ENCODE data around the gene IGSF21. TPM values are rescaled to one million over a fixed set of nuclear protein-coding genes. Genes with fewer than 3 reads are reported as not detected.

IGSF21 gene
- total RNA-seq, 3 donors from 2014 or later (not counting 1 experiment from before 2014, with no cell fraction given) = not detected

DNA sequence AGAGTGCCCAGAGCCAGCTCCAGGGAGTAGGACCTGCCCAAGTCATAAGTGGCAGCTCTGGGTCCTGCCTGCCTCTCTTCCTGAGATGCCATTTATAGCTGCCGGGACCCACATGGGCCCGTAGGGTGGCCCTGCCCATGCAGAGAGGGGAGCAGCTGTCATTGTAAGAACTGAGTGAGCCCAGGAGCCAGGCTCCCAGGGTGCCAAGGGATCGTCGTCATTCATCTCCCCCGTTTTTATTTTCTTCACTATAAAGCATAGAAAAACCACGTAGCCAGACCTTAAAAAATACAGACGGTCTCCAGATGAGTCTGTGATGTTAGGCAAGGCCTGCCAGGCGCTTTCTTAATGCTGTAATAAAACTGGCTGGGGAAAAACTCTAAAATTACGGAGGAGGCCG lies 90.7 kb downstream of the IGSF21 start:
- Histone ChIP-seq H3K27me3 (ENCODE audit: control insufficient read depth, insufficient read depth, low read length) (no peaks in the 10 kb centered on the region), H3K27ac (ENCODE audit: low read length) (no peak overlapping the region), H3K9me3 (ENCODE audit: control insufficient read depth, insufficient read depth, low read length) (no peaks in the 10 kb centered on the region), H3K4me3 (ENCODE audit: low read length) (no peak overlapping the region), H3K4me1 (ENCODE audit: control insufficient read depth, insufficient read depth, low read length) (no peaks in the 10 kb centered on the region), H3K36me3 (ENCODE audit: control insufficient read depth, insufficient read depth, low read length) (no peaks in the 10 kb centered on the region)
- TF ChIP-seq, protein P1, sequence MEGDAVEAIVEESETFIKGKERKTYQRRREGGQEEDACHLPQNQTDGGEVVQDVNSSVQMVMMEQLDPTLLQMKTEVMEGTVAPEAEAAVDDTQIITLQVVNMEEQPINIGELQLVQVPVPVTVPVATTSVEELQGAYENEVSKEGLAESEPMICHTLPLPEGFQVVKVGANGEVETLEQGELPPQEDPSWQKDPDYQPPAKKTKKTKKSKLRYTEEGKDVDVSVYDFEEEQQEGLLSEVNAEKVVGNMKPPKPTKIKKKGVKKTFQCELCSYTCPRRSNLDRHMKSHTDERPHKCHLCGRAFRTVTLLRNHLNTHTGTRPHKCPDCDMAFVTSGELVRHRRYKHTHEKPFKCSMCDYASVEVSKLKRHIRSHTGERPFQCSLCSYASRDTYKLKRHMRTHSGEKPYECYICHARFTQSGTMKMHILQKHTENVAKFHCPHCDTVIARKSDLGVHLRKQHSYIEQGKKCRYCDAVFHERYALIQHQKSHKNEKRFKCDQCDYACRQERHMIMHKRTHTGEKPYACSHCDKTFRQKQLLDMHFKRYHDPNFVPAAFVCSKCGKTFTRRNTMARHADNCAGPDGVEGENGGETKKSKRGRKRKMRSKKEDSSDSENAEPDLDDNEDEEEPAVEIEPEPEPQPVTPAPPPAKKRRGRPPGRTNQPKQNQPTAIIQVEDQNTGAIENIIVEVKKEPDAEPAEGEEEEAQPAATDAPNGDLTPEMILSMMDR (IDR thresholded peaks at IDR 0.05) = no peak
- Mint-ChIP-seq H3K9me3 (no peaks in the 10 kb centered on the region), H3K4me1 (no peaks in the 10 kb centered on the region), H3K4me3 (no peak overlapping the region), H3K27ac (no peak overlapping the region), H3K36me3 (no peaks in the 10 kb centered on the region), H3K27me3 (ENCODE audit: low read depth in 2 of 2) (peaks cover 33 to 56% of the 10 kb centered on the region in 2 donors)
- ATAC-seq = no peak
- DNase-seq = no peak
- WGBS (ENCODE audit: insufficient coverage) = 73% methylated on average over 10 of the region's 10 CpGs
- intact Hi-C loops (cut with micrococcal nuclease) = no loop called here

DNA sequence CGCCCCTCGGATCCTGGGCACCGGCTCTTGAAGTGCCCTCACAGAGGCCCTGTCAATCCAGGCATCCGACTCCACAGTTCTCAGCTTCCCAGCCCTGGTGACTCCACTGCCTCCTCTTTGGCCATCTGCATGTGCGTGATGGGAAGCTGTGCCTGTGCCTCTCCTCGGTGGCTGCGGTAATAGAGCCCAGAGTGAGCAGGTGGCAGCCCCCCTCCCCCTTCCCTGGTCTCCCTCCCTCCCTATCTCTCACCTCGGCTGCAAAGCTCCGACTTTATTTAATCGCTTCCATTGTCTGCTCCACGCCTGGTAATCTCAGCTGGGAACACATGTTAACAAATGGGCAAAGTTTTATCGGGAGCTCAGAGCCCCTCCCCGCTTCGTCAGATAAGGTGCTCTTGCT lies 91.9 kb downstream of the IGSF21 start:
- Histone ChIP-seq H3K27me3 (ENCODE audit: control insufficient read depth, insufficient read depth, low read length) (no peaks in the 10 kb centered on the region), H3K27ac (ENCODE audit: low read length) (no peak overlapping the region), H3K9me3 (ENCODE audit: control insufficient read depth, insufficient read depth, low read length) (no peaks in the 10 kb centered on the region), H3K36me3 (ENCODE audit: control insufficient read depth, insufficient read depth, low read length) (no peaks in the 10 kb centered on the region), H3K4me1 (ENCODE audit: control insufficient read depth, insufficient read depth, low read length) (no peaks in the 10 kb centered on the region), H3K4me3 (ENCODE audit: low read length) (no peak overlapping the region)
- WGBS (ENCODE audit: insufficient coverage) = 59% methylated on average over 14 of the region's 14 CpGs
- no peak for ATAC-seq
- no peak for DNase-seq
- Mint-ChIP-seq H3K36me3 (no peaks in the 10 kb centered on the region), H3K4me1 (no peaks in the 10 kb centered on the region), H3K4me3 (no peak overlapping the region), H3K27ac (no peak overlapping the region), H3K27me3 (ENCODE audit: low read depth in 2 of 2) (peaks cover 27 to 51% of the 10 kb centered on the region in 2 donors), H3K9me3 (no peaks in the 10 kb centered on the region)
- TF ChIP-seq, protein P1 (IDR thresholded peaks at IDR 0.05) = no peak
- intact Hi-C loops (cut with micrococcal nuclease) = no loop called here

DNA sequence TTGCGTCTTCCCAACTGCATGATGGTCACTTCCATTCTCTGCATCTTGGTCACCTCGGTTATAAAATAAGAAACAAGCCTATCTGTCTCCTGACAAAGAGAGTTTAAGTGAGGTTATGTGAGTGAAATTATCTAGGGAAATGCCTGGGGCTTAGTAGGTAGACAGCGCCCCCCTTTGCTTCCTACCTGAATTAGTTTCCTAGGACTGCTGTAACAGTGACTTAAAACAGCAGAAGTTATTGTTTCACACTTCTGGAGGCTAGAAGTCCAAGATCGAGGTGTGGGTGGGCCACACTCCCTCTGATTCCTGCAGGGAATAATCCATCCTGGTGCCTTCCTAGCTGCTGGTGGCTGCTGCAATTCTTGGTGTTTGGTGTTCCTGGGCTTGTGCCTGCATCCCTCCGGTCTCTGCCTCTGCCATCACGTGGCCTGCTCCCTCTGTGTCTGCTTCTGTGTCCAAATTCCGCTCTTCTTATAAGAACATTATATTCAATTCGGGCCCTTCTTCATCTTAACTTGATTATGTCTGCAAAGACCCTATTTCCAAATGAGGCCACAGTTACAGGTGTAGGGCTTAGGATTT lies 92.6 kb downstream of the IGSF21 start:
- Mint-ChIP-seq H3K9me3 (no peaks in the 10 kb centered on the region), H3K27me3 (ENCODE audit: low read depth in 2 of 2) (peaks cover 22 to 44% of the 10 kb centered on the region in 2 donors), H3K4me1 (no peaks in the 10 kb centered on the region), H3K27ac (no peak overlapping the region), H3K36me3 (no peaks in the 10 kb centered on the region), H3K4me3 (no peak overlapping the region)
- Histone ChIP-seq H3K27me3 (ENCODE audit: control insufficient read depth, insufficient read depth, low read length) (no peaks in the 10 kb centered on the region), H3K4me1 (ENCODE audit: control insufficient read depth, insufficient read depth, low read length) (no peaks in the 10 kb centered on the region), H3K27ac (ENCODE audit: low read length) (no peak overlapping the region), H3K9me3 (ENCODE audit: control insufficient read depth, insufficient read depth, low read length) (no peaks in the 10 kb centered on the region), H3K36me3 (ENCODE audit: control insufficient read depth, insufficient read depth, low read length) (no peaks in the 10 kb centered on the region), H3K4me3 (ENCODE audit: low read length) (no peak overlapping the region)
- intact Hi-C loops (cut with micrococcal nuclease) = no loop called here
- TF ChIP-seq, protein P1 (IDR thresholded peaks at IDR 0.05) = no peak
- WGBS (ENCODE audit: insufficient coverage) = 77% methylated on average over 8 of the region's 8 CpGs
- DNase-seq (no peak), ATAC-seq (no peak)

DNA sequence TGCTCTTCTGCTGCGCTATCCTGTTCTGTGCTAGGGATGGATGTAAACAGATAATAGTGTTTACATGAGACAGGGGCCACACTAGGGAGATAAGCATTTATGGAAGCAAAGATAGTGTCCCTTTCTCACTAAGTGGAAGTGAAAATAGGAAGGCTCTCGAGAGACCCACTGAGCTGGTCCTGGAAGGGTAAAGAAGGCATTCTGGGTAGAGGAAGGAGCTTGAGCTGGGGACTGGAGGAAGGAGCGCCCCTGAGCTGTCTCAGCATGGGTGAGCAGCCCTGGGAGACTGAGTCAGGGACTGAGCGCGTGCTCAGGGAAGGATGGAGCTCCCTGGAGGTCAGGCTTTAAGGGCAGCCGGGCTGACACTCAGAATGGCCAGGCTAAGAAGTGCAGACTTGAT lies 93.3 kb downstream of the IGSF21 start:
- H3K27ac Mint-ChIP-seq = no peak overlapping the region
- H3K36me3 ChIP-seq (ENCODE audit: control insufficient read depth, insufficient read depth, low read length) = no peaks in the 10 kb centered on the region
- TF ChIP-seq, protein P1 (IDR thresholded peaks at IDR 0.05) = no peak
- DNase-seq = no peak
- H3K9me3 ChIP-seq (ENCODE audit: control insufficient read depth, insufficient read depth, low read length) = no peaks in the 10 kb centered on the region
- H3K9me3 Mint-ChIP-seq = no peaks in the 10 kb centered on the region
- no peaks in the 10 kb centered on the region for H3K27me3 ChIP-seq (ENCODE audit: control insufficient read depth, insufficient read depth, low read length)
- 58% methylated on average over 6 of the region's 6 CpGs for WGBS (ENCODE audit: insufficient coverage)
- no peak overlapping the region for H3K4me3 Mint-ChIP-seq
- H3K36me3 Mint-ChIP-seq = no peaks in the 10 kb centered on the region
- H3K4me3 ChIP-seq (ENCODE audit: low read length) = no peak overlapping the region
- peaks cover 17 to 37% of the 10 kb centered on the region in 2 donors for H3K27me3 Mint-ChIP-seq (ENCODE audit: low read depth in 2 of 2)
- H3K27ac ChIP-seq (ENCODE audit: low read length) = no peak overlapping the region
- no peak for ATAC-seq
- intact Hi-C loops (cut with micrococcal nuclease) = no loop called here
- H3K4me1 ChIP-seq (ENCODE audit: control insufficient read depth, insufficient read depth, low read length) = no peaks in the 10 kb centered on the region
- H3K4me1 Mint-ChIP-seq = no peaks in the 10 kb centered on the region
